ENCODE data around the gene RBM26.

The RBM26 gene

GRCh38 chr13:79419365-79419764 is 13.3 kb upstream of the RBM26 start:
- DNase-seq (ENCODE audit: low spot score), result no peak

GRCh38 chr13:79417741-79418140 is 11.7 kb upstream of the RBM26 start:
- no peak for DNase-seq (ENCODE audit: low spot score)

- DNase-seq (ENCODE audit: low spot score), result no peak
Observed at GRCh38 chr13:79413521-79413920, 7.5 kb upstream of the RBM26 start.

- DNase-seq (ENCODE audit: low spot score), result no peak
Observed at GRCh38 chr13:79409828-79410227, 3.8 kb upstream of the RBM26 start.

- DNase-seq (ENCODE audit: low spot score), result no peak
Observed at GRCh38 chr13:79407349-79407979, 1.4 kb upstream of the RBM26 start.

- no peak for DNase-seq (ENCODE audit: low spot score)
Observed at GRCh38 chr13:79406597-79406908, 498 bp upstream of the RBM26 start.

- no peak for DNase-seq (ENCODE audit: low spot score)
Observed at GRCh38 chr13:79405501-79405830, 589 bp downstream of the RBM26 start.

- no peak for DNase-seq (ENCODE audit: low spot score)
Observed at GRCh38 chr13:79404985-79405384, 1.1 kb downstream of the RBM26 start.

- no peak for DNase-seq (ENCODE audit: low spot score)
Observed at GRCh38 chr13:79404361-79404760, 1.7 kb downstream of the RBM26 start.

GRCh38 chr13:79403113-79403512 is 2.9 kb downstream of the RBM26 start:
- DNase-seq (ENCODE audit: low spot score), result no peak

GRCh38 chr13:79402679-79403078 is 3.4 kb downstream of the RBM26 start:
- DNase-seq (ENCODE audit: low spot score), result no peak

GRCh38 chr13:79402074-79402635 is 3.9 kb downstream of the RBM26 start:
- DNase-seq (ENCODE audit: low spot score), result no peak

GRCh38 chr13:79401259-79402070 is 4.6 kb downstream of the RBM26 start:
- no peak for DNase-seq (ENCODE audit: low spot score)

GRCh38 chr13:79398915-79399314 is 7.1 kb downstream of the RBM26 start:
- DNase-seq (ENCODE audit: low spot score), result no peak

GRCh38 chr13:79398127-79398526 is 7.9 kb downstream of the RBM26 start:
- DNase-seq (ENCODE audit: low spot score), result no peak

- no peak for DNase-seq (ENCODE audit: low spot score)
Observed at GRCh38 chr13:79395881-79396280, 10.2 kb downstream of the RBM26 start.

- no peak for DNase-seq (ENCODE audit: low spot score)
Observed at GRCh38 chr13:79393564-79394249, 12.3 kb downstream of the RBM26 start.

GRCh38 chr13:79392882-79393563 is 13.0 kb downstream of the RBM26 start:
- DNase-seq (ENCODE audit: low spot score), result no peak

- DNase-seq (ENCODE audit: low spot score), result no peak
Observed at GRCh38 chr13:79389026-79389425, 17.0 kb downstream of the RBM26 start.

GRCh38 chr13:79387853-79388252 is 18.2 kb downstream of the RBM26 start:
- DNase-seq (ENCODE audit: low spot score), result no peak

GRCh38 chr13:79386125-79386826 is 19.8 kb downstream of the RBM26 start:
- no peak for DNase-seq (ENCODE audit: low spot score)

GRCh38 chr13:79385694-79386093 is 20.4 kb downstream of the RBM26 start:
- DNase-seq (ENCODE audit: low spot score), result no peak
